GM12892 (cell line): ENCODE measurements around the gene MSL3B.

Experiments used
- DNase-seq: peaks from one replicate; pipeline ENCODE4 v3.0.0; 2011; ENCODE audit not compliant: insufficient read length
- FAIRE-seq: peaks from 2 replicates; lab custom pipeline; 2011; peaks lifted over from hg19 to GRCh38; lab: Jason Lieb, UNC
- POLR2A ChIP-seq: IDR thresholded peaks from 2 replicates; pipeline ENCODE4 v1.6.1; 2011; ENCODE audit warnings: low read depth, low read length, control low read depth
- POLR2AphosphoS5 ChIP-seq: IDR thresholded peaks from 2 replicates; pipeline ENCODE4 v1.6.1; 2011; ENCODE audit warnings: low read depth, low read length, control low read depth
- TAF1 ChIP-seq: IDR thresholded peaks from 2 replicates; pipeline ENCODE4 v1.6.1; 2011; ENCODE audit warnings: low read depth, mild to moderate bottlenecking, control low read depth, low read length, borderline replicate concordance

MSL3B gene

DNA sequence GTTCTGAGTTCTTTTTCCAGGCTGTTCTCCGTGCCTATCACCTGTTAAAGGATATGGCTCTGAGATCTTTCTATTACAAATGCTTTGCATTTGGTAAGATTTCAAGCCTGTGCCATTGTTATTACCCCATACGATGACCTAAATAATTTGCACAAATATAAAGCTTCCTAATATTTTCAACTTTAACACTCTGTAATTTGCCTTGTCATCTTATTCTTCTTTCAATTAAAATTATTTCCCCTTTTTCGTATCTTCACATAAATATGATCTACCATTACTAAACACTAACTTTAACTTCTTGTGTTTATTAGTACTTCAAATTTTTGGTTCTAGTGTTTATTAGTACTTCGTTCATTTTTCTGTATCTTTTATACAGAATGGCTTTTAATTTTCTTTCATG is 3.2 kb upstream of the MSL3B start:
- DNase-seq (no peak), FAIRE-seq (no peak)
- no peak for TF ChIP-seq POLR2AphosphoS5
- TF ChIP-seq TAF1, result no peak
- no peak for TF ChIP-seq POLR2A

GRCh38 chr2:233866479-233866878 is 1.7 kb downstream of the MSL3B start:
- DNase-seq (no peak), FAIRE-seq (no peak)
- TF ChIP-seq POLR2A, result no peak
- no peak for TF ChIP-seq TAF1
- TF ChIP-seq POLR2AphosphoS5, result no peak

DNA sequence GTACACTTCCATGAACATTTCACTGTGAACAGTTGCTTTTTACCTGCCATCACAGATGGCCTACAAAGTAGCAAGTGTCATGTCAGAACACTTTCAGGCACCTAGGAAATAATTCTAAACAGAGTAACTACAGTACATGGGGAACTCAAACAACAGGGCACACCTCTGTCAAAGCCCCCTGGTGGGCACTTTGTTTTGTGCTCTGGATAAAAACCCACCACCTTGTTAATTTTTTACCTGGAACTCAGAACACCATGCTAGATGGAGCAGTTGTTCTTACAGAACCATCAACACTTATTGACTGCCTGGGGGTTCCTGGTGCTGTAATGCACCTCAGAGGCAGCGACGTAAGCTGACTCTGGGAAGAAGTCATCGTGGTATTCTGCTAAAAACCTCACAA is 2.3 kb downstream of the MSL3B start:
- TF ChIP-seq POLR2AphosphoS5, result no peak
- no peak for TF ChIP-seq TAF1
- no peak for TF ChIP-seq POLR2A
- DNase-seq (no peak), FAIRE-seq (no peak)

DNA sequence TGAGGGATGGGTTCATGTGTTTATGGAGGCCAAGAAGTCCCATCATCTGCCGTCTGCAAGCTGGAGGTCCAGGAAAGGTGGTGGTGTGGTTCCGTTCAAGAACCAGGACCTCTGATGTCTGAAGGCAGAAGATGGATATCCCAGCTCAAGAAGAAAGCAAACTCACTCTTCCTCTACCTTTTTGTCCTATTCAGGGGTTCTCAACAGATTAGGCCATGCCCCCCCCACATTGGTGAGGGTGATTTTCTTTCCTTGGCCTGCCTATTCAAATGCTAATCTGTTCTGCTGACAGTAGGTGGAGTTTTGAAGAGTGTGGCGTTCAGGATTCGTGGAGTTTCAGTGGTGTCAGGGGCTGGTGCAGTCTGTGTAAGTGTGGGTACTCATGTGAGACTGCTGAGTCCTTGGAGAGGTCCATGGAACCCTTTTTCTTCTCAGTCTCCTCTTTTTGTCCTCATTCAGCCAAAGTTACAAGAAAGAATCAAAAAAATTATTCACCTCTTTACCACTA is 5.9 kb downstream of the MSL3B start:
- DNase-seq, result no peak
- no peak for TF ChIP-seq TAF1
- no peak for TF ChIP-seq POLR2AphosphoS5
- no peak for TF ChIP-seq POLR2A
- FAIRE-seq, result no peak

GRCh38 chr2:233858331-233858730 is 9.9 kb downstream of the MSL3B start:
- FAIRE-seq (no peak), DNase-seq (no peak)
- TF ChIP-seq TAF1 (no peak), POLR2A (no peak), POLR2AphosphoS5 (no peak)

GRCh38 chr2:233857511-233858141 is 10.6 kb downstream of the MSL3B start:
- no peak for DNase-seq
- FAIRE-seq, result no peak
- TF ChIP-seq POLR2A (no peak), TAF1 (no peak), POLR2AphosphoS5 (no peak)

DNA sequence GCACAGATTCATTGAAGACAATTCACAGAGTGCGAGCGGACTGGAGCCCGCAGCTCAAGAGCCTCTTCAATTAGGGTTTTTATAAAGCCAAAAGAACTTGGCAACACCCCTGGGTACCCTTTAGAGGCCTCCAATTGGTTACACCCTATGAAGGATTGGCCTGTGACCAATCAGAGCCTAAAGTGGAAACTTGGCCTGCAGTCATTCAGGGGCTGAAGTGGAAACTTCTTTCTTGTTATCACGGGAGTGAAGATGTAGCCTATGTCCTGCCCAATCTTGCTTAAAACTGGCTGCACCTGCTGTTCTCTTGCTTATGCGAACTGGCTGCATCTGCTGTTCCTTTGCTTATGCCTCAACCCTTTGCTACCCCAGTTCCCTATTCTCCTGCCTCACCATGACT is 12.0 kb downstream of the MSL3B start:
- DNase-seq, result no peak

DNA sequence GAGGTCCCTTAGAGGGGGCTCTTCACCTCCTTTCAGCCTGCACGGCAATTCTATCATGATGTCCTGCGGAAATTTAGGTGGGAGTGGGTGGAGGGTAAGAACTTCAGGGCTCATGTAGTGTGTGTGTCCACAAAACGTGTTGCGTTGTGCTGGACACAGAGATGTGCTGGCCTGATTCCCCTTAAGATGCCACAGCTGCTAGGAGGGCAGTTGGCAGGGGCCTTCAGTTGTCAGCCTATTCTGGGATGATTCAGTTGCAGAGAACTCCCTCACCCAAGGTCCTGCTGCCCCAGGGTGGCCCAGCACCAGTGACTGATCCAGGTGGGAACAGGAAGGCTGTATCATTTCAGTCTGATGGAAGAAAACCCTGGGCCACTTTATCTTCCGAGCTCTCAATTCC is 12.8 kb downstream of the MSL3B start:
- DNase-seq (no peak), FAIRE-seq (no peak)
- TF ChIP-seq POLR2AphosphoS5, result no peak
- TF ChIP-seq POLR2A, result no peak
- TF ChIP-seq TAF1, result no peak

More for the DNA sequence above, 12.0 kb downstream of the MSL3B start:
- no peak for TF ChIP-seq POLR2A
- no peak for TF ChIP-seq TAF1
- TF ChIP-seq POLR2AphosphoS5, result no peak
- no peak for FAIRE-seq

DNA sequence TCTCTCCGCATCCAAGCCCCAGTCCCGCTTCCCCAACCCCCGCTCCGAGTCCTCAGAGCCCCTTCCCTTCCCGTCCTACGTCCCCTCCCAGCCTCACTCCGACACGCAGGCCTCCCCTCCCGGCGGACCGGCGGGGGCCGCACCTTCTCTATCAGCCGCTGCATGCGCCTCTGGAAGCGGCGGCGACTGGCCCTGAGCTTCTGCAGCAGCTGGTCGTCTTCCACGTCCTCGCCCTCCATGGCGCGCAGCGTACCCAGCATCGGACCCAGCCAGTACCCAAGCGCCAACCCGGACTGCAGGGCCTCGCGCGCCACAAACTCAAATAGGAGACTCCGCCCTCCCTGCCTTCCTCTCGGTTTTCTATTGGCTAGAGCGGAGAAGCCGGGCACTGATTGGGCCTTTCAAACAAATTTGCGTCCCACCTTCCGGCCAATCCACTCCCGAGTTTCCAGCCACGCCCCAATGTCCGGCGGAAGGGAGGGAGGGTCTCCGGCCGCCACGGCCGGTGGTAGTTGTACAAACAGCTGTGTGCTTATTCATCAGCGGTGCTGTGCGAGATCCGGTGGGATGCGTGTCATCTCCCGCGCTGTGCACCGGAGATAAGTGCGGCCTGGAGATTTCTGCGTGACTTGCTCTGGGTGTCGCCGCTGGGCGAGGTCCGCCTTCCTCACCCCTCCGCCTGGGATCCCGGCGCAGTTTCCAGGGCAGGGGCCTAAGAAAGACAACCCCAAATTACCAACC is 13.8 kb downstream of the MSL3B start, which contains the start of gene HJURP:
Gene HJURP, minus strand, starts transcription at position 295 of the 741 bp plus-strand sequence. Its CDS starts 35 bp downstream, at position 260.
- TF ChIP-seq POLR2AphosphoS5, result peak; percentile 62; the same call in 1 of the 2 replicates
- TF ChIP-seq TAF1, result peak; percentile 51; the same call in 1 of the 2 replicates
- TF ChIP-seq POLR2A, result peak; percentile 83
- FAIRE-seq (peak; percentile 91), DNase-seq (peak; percentile 95)

- DNase-seq, result no peak
- TF ChIP-seq POLR2AphosphoS5 (no peak), TAF1 (no peak), POLR2A (no peak)
- FAIRE-seq, result no peak
These were observed 14.3 kb downstream of the MSL3B start for GRCh38 chr2:233853883-233854240.

DNA sequence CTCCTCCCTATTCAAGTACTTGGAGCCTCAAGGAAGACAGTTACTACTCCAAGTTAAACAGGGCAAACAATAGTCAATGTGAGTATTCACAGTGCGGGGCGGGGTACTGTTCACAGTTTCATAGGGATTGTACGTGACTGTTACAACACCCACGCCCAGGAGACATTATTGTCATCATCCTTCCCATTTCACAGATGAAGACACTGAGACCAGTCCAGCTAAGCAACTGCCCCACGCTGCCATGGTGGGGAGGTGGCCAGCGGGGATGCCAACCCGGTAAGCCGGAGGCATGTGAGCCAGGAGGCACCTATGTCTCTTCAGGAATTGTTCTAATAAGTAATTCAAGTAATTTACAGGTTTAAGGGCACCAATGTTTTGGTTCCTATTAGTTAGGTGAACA is 14.8 kb downstream of the MSL3B start:
- no peak for TF ChIP-seq POLR2AphosphoS5
- no peak for TF ChIP-seq POLR2A
- no peak for TF ChIP-seq TAF1
- no peak for FAIRE-seq

GRCh38 chr2:233852056-233852455 is 16.1 kb downstream of the MSL3B start:
- FAIRE-seq (no peak), DNase-seq (no peak)
- TF ChIP-seq POLR2AphosphoS5, result no peak

More for the DNA sequence above, 14.8 kb downstream of the MSL3B start:
- no peak for DNase-seq
